Measurements from ENCODE around the gene TTC8. TPM values are rescaled to one million over a fixed set of nuclear protein-coding genes. Genes with fewer than 3 reads are reported as not detected.
"Not testable (repeated sequence)": the region's sequence is repeated elsewhere in the genome, so short reads cannot be mapped to it uniquely, and the experiment has no call there.

The TTC8 gene
- total RNA-seq = 12.2 TPM

- DNase-seq = peak; percentile 84
Observed at GRCh38 chr14:88824314-88825077, at the start of gene TTC8. Gene TTC8 (plus strand): TSS chr14:88824651. CDS start chr14:88824708, 57 bp downstream.

DNA sequence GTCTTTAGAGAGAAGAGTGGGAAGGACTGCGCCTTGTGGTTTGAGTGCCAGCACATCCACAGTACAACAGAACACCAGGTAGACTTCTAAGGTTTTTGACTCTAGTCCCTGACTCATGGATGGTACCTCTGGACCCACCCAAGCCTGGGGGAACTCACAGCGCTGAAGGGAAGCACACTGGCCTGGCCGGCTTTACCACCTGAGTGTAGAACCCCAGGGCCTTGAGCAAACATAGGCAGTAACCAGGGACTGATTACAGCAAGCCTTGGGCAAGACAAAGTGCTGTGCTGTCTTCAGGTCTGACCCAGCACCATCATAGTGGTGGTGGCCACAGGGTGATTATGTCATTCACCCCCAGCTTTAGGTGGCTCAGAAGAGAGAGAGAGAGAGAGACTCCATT is 48.9 kb upstream of the TTC8 start:
- no peak for DNase-seq

DNA sequence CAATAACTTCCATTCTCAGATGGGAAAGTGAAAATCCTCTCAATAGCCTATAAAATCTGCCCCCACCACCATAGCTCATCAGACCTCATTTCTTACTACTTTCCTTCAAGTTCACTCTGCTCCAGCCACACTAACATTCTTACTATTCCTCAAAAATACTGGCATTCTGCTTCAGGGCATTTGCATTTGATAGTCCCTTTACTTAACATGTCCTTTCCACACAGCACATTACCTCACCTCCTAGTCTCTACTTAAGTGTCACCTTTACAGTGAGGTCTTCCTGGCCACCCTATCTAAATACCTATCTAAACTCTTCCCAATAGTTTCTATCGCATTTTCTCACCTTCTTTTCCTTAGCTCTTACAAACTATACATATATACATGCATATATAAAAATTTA is 38.5 kb upstream of the TTC8 start:
- no peak for DNase-seq

GRCh38 chr14:88786715-88787114 is 37.7 kb upstream of the TTC8 start:
- DNase-seq = no peak

GRCh38 chr14:88789573-88789972 is 34.9 kb upstream of the TTC8 start:
- DNase-seq = not testable (repeated sequence)

DNA sequence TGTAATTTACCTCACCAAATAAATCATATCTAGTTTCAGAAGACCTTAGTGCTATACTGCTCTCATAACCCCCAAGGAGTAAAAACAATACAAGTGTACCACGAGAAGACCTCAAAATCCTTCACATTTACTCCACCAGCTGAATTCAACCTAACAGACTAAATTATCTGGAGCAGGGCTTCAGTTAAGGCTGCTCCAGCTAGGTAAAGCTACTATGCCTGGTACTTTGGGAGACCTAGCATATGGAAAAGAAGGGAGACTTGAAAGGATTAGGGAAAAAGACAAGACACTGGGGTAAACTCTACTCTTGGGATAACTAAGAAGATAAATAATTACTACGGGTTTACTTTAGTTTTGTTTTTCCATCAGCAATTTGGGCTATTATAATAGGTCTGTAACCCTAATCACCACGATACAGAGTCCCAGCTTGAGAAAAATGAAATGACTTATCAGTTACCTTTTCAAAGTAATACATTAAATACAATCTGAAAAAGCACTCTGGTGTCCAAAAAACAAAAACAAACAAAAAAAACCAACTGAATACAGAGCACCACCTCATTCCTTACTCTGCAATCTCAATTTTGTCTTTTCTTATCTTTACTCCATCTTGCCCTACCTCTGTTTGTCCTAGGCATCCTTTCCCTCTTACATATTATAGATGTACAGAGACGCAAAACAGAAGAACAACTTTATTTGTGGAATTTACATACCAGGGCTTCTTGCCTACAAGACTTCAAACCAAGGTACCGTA is 33.8 kb upstream of the TTC8 start:
- DNase-seq = no peak

- no peak for DNase-seq
Observed at GRCh38 chr14:88791252-88791621, 33.2 kb upstream of the TTC8 start.

GRCh38 chr14:88791629-88792472 is 32.6 kb upstream of the TTC8 start:
- DNase-seq = peak; percentile 28

DNA sequence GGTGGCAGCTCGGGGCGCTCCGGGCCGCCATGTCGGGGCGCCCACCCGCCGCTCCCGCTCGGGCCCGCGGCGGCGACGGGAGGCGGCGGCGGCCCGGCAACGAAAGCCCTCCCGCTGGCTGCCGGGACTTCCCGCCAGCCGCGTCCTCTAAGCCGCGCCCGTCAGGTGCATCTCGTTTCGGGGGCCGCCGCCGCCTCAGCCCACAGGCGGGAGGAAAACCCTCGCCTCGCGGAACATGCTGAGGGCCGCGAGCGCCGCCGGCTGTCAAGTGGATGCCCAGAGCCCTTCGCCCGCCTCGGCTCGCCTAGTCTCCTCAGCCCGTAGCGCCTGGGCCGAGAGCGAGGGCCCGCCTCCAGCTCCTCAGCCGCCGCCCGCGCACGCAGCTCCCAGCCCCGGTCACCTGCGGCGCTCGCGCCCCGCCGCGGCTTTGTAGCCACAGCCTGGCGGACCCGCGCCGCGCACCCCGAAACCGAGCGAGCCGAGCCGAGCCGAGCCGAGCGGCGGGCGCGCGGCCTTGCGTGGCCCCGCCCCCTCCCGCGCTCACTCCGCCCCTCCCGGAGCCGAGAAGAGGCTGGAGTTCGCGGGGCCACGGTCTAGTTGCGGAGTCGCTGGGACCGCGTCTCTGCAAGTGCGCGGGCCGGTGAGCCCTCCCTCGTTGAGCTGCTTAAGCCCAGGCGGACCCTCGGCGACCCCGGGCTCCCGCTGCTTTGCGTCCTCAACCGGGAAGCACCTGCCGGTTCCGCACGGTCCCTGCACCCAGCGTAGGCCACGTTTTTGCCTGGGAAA is 31.8 kb upstream of the TTC8 start, which contains the start of gene EML5:
Gene EML5, minus strand, starts transcription at position 481 of the 786 bp plus-strand sequence. Its CDS starts 450 bp downstream, at position 31.
- peak; percentile 81 for DNase-seq

- DNase-seq = peak; percentile 45
Observed at GRCh38 chr14:88793259-88793625, 31.2 kb upstream of the TTC8 start.

DNA sequence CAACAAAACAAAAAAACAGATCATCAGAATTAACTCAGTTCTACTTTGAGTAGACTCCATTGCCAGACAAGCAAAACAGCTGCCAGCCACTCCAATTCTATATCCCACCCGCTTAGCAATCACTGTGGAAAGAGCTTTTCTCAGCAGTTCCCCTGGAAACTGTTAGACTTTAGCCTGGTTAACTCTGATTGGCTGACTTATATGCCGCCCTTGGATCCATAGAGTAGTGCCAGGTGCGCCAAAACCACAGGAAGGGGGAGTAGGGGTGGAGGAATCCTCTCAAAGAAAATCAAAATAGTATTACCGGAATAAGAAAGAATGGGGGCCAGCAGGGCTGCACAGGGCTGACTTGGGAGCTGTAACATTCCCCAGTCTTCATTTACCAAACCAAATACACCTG is 26.3 kb upstream of the TTC8 start:
- DNase-seq = no peak

- no peak for DNase-seq
Observed at GRCh38 chr14:88799522-88799921, 24.9 kb upstream of the TTC8 start.

GRCh38 chr14:88802596-88802995 is 21.9 kb upstream of the TTC8 start:
- DNase-seq = no peak

- no peak for DNase-seq
Observed at GRCh38 chr14:88804035-88804434, 20.4 kb upstream of the TTC8 start.

- DNase-seq = no peak
Observed at GRCh38 chr14:88804477-88804876, 20.0 kb upstream of the TTC8 start.

DNA sequence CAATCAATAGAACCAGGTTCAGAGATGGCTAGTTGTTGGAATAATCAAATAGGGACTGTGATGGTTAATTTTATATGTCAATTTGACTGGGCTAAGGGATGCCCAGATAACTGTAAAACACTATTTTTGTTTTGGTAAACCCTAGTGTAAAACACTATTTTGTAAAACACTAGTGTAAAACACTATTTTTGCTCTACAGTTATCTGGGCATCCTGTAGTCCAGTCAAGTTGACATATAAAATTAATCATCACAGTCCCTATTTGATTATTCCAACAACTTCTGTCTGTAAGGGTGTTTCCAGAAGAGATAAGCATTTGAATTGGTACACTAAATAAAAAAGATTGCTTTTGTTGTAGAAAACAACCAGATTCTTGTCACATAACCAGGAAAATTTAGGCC is 16.1 kb upstream of the TTC8 start:
- no peak for DNase-seq

DNA sequence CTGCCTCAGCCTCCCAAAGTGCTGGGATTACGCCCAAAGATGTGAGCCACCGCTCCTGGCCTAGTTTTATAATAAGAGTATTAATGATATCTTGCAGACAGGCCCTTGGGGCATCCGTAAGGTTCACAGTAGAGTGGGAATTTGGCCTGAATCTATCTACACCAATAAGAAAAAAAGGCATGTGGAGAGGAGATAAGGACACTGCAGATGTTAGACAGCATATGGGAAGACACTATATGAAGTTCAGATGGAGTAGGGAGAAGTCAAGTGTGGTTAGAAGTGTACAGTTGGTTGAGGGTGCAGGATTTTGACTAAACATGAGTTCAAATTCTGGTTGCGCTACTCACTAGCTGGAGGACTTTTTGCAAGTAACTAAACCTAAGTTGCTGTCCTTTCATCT is 8.5 kb upstream of the TTC8 start:
- DNase-seq = no peak

GRCh38 chr14:88818018-88818417 is 6.4 kb upstream of the TTC8 start:
- DNase-seq = no peak

DNA sequence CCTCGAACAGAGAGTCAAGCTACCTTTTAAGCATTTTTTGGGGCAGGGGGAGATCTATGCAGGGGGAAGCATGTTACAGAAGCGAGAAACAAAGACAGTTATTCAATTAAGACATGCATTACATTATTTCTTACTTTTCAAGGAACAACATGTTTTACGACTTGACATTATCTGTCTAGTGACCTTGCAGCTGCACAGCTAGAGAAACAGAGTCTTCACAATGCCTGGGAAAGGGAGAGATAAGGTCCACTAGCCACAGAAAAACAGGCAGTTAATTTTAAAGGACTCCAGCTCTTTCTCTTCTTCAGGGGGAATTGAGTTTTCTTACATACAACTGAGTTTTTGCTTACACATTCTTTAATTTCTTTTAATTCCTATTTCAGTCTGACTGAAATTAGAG is 4.8 kb upstream of the TTC8 start:
- not testable (repeated sequence) for DNase-seq

DNA sequence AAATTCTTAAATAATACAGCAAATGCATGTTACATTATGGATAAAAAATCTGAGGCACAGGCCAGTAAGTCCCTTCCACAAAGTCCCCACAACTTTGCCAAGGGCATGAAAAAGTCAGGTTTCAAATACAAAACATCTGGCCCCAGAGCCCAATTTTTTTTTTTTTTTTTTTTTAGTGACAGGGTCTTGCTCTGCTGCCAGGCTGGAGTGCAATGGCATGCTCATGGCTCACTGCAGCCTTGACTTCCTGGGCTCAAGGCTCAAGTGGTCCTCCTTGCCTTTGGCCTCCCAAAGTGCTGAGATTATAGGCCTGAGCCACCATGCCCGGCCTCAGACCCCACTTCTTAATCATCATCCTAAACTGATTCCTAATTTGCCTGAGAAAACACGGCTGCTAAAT is 3.1 kb upstream of the TTC8 start:
- DNase-seq = no peak

DNA sequence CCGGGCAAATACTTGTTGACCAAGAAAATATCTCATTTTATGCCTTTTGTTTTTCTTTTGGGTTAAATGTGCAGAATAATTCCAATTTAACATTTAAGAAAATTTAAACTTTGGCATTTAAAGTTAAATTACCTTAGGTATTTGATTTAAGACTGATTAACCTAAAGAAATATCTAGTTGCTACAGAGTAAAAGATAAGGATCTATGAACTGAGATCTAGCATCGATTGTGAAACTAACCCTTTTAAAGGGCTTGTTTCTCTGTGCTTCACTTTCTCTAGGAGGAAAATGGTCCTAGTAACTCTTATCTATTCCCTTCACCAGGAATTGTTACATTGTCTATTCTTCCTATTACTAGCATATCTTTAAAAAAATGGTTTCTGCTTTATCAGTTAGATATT is 2.6 kb upstream of the TTC8 start:
- no peak for DNase-seq

DNA sequence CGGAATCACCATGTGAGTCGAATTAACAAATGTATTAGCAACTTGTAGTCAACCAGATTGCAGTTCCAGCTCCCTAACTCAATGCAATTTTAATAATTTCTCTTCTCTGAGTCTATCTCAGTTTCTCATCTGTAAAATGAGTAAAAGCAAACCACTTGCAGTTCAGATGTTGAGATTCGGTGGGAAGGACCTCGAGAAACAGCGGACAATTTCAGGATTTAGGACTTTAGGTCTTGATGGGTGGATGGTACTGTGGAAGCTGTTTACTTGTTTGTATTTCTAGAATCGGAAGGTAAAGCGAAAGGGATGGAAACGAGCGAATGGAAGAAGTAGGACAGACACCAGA is 510 bp upstream of the TTC8 start:
- no peak for DNase-seq

Data from occipital lobe (tissue), 2 donors.